RWPE2 (cell line): ENCODE data around the gene GPR142.

ENCODE experiments used
- ATAC-seq: fragments of 200-7000 bp; cut with Tn5 transposase; 3 replicates; pipeline ENCODE4 v1.9.1; 2021; ENCODE audit warnings: low read depth
- DNase-seq: peaks from one replicate; pipeline ENCODE4 v3.0.0-alpha.2; 2020; ENCODE audit warnings: low spot score
- H3K27ac ChIP-seq: fragments of 450-650 bp; 2 replicates; pipeline ENCODE4 v1.5.1; 2017; ENCODE audit warnings: mild to moderate bottlenecking; ENCODE audit not compliant: poor library complexity, severe bottlenecking
- H3K27me3 ChIP-seq: fragments of 250-450 bp; sonication (Bioruptor Pico); 2 replicates; pipeline ENCODE4 v1.5.1; 2021; ENCODE audit warnings: mild to moderate bottlenecking, moderate library complexity; ENCODE audit not compliant: insufficient read depth, poor library complexity, severe bottlenecking
- H3K36me3 ChIP-seq: fragments of 250-450 bp; sonication (Bioruptor Pico); 2 replicates; pipeline ENCODE4 v1.5.1; 2020; ENCODE audit warnings: low read depth, mild to moderate bottlenecking, moderate library complexity
- H3K4me1 ChIP-seq: fragments of 250-450 bp; sonication (Bioruptor Pico); 2 replicates; pipeline ENCODE4 v1.5.1; 2021; ENCODE audit warnings: mild to moderate bottlenecking, moderate library complexity; ENCODE audit not compliant: insufficient read depth, poor library complexity, severe bottlenecking
- H3K4me3 ChIP-seq: fragments of 250-450 bp; sonication (Bioruptor Pico); 2 replicates; pipeline ENCODE4 v1.5.1; 2021; ENCODE audit warnings: mild to moderate bottlenecking, moderate library complexity; ENCODE audit not compliant: severe bottlenecking
- H3K9me3 ChIP-seq: fragments of 250-450 bp; sonication (Bioruptor Pico); 2 replicates; pipeline ENCODE4 v1.5.1; 2021; ENCODE audit warnings: mild to moderate bottlenecking, moderate library complexity; ENCODE audit not compliant: severe bottlenecking
- CTCF ChIP-seq: fragments of 450-650 bp; IDR thresholded peaks from one replicate; pipeline ENCODE4 v1.5.1; 2017; ENCODE audit warnings: mild to moderate bottlenecking, moderate library complexity; ENCODE audit not compliant: poor library complexity, severe bottlenecking

The GPR142 gene

GRCh38 chr17:74380086-74380958 lies 13.0 kb downstream of the GPR142 start:
- H3K9me3 ChIP-seq: no peaks in the 10 kb centered on the region
- no peaks in the 10 kb centered on the region for H3K36me3 ChIP-seq
- no peak for TF ChIP-seq CTCF
- H3K4me1 ChIP-seq: peaks cover 12% of the 10 kb centered on the region
- H3K4me3 ChIP-seq: no peak overlapping the region
- peak; percentile 78 for ATAC-seq
- DNase-seq: no peak
- H3K27ac ChIP-seq: no peak overlapping the region
- peaks cover 4% of the 10 kb centered on the region for H3K27me3 ChIP-seq

- Histone ChIP-seq H3K4me1 (peaks cover 12% of the 10 kb centered on the region), H3K27ac (no peak overlapping the region), H3K9me3 (no peaks in the 10 kb centered on the region), H3K36me3 (no peaks in the 10 kb centered on the region), H3K4me3 (no peak overlapping the region), H3K27me3 (peaks cover 4% of the 10 kb centered on the region)
- DNase-seq: no peak
- no peak for ATAC-seq
- no peak for TF ChIP-seq CTCF
These were observed 13.9 kb downstream of the GPR142 start for GRCh38 chr17:74380959-74381808.

- no peak for ATAC-seq
- peaks cover 12% of the 10 kb centered on the region for H3K4me1 ChIP-seq
These were observed 15.8 kb downstream of the GPR142 start for GRCh38 chr17:74383141-74383540.

GRCh38 chr17:74385201-74385600 lies 17.9 kb downstream of the GPR142 start:
- TF ChIP-seq CTCF: no peak
- Histone ChIP-seq H3K27me3 (no peaks in the 10 kb centered on the region), H3K27ac (no peak overlapping the region), H3K9me3 (no peaks in the 10 kb centered on the region), H3K36me3 (no peaks in the 10 kb centered on the region), H3K4me1 (peaks cover 3% of the 10 kb centered on the region), H3K4me3 (no peak overlapping the region)
- no peak for ATAC-seq
- DNase-seq: no peak

More at GRCh38 chr17:74383141-74383540, 15.8 kb downstream of the GPR142 start:
- no peaks in the 10 kb centered on the region for H3K9me3 ChIP-seq
- no peaks in the 10 kb centered on the region for H3K27me3 ChIP-seq
- no peak overlapping the region for H3K4me3 ChIP-seq
- no peaks in the 10 kb centered on the region for H3K36me3 ChIP-seq
- no peak for DNase-seq
- TF ChIP-seq CTCF: no peak
- H3K27ac ChIP-seq: no peak overlapping the region
